DOHH2 (cell line): ENCODE results near the gene KLHL1.

ENCODE experiments used
- H3F3A ChIP-seq: fragments of 200-600 bp; sonication (generic), shearing (Covaris generic); 2 replicates; pipeline ENCODE4 v1.6.0; 2016; ENCODE audit warnings: antibody characterized with exemption, mild to moderate bottlenecking; ENCODE audit not compliant: control insufficient read depth, insufficient read depth
- H3K27ac ChIP-seq: fragments of 200-600 bp; sonication (generic); 2 replicates; pipeline ENCODE4 v1.5.1; 2014; ENCODE audit warnings: low read depth, mild to moderate bottlenecking, low read length, moderate library complexity
- H3K27me3 ChIP-seq: fragments of 200-600 bp; sonication (generic); 2 replicates; pipeline ENCODE4 v1.6.1; 2014; ENCODE audit warnings: mild to moderate bottlenecking, low read length, mixed read lengths; ENCODE audit not compliant: control insufficient read depth
- H3K36me3 ChIP-seq: fragments of 200-600 bp; sonication (generic); 2 replicates; pipeline ENCODE4 v1.6.1; 2014; ENCODE audit warnings: mild to moderate bottlenecking, low read length, moderate library complexity, mixed read lengths; ENCODE audit not compliant: control insufficient read depth
- H3K4me1 ChIP-seq: fragments of 200-600 bp; sonication (generic); 2 replicates; pipeline ENCODE4 v1.6.1; 2014; ENCODE audit warnings: mild to moderate bottlenecking, low read length, mixed read lengths; ENCODE audit not compliant: control insufficient read depth
- H3K4me2 ChIP-seq: fragments of 200-600 bp; sonication (generic); 2 replicates; pipeline ENCODE4 v1.6.0; 2014; ENCODE audit warnings: mild to moderate bottlenecking, low read length, moderate library complexity
- H3K4me3 ChIP-seq: fragments of 200-600 bp; sonication (generic); 2 replicates; pipeline ENCODE4 v1.5.1; 2014; ENCODE audit warnings: mild to moderate bottlenecking, low read length, mixed read lengths
- H3K79me2 ChIP-seq: fragments of 200-600 bp; sonication (generic); 2 replicates; pipeline ENCODE4 v1.6.1; 2014; ENCODE audit warnings: mild to moderate bottlenecking, low read length, mixed read lengths; ENCODE audit not compliant: control insufficient read depth
- H3K9me2 ChIP-seq: fragments of 200-600 bp; sonication (generic); replicated peaks from 2 replicates; pipeline ENCODE4 v1.6.1; 2014; ENCODE audit warnings: mild to moderate bottlenecking, low read length, mixed read lengths; ENCODE audit not compliant: control insufficient read depth
- H3K9me3 ChIP-seq: fragments of 200-600 bp; sonication (generic); 2 replicates; pipeline ENCODE4 v1.6.1; 2014; ENCODE audit warnings: antibody characterized with exemption, low read length, mixed read lengths; ENCODE audit not compliant: control insufficient read depth, insufficient read depth
- H4K20me1 ChIP-seq: fragments of 200-600 bp; sonication (generic); 2 replicates; pipeline ENCODE4 v1.6.0; 2014; ENCODE audit warnings: low read depth, mild to moderate bottlenecking, antibody characterized with exemption, low read length, moderate library complexity; ENCODE audit not compliant: control insufficient read depth, insufficient read depth
- CTCF ChIP-seq: fragments of 200-600 bp; sonication (generic); IDR thresholded peaks from one replicate; pipeline ENCODE4 v1.5.1; 2014; ENCODE audit warnings: antibody characterized with exemption, mild to moderate bottlenecking, low read depth, low read length; ENCODE audit not compliant: poor library complexity, severe bottlenecking
- EZH2phosphoT487 ChIP-seq: fragments of 200-600 bp; sonication (generic); IDR thresholded peaks from 2 replicates; pipeline ENCODE4 v1.6.1; 2017; ENCODE audit warnings: borderline replicate concordance, mild to moderate bottlenecking, antibody characterized with exemption, low read length, moderate library complexity, mixed read lengths

KLHL1 gene

GRCh38 chr13:69857183-69857821 lies 250.9 kb downstream of the KLHL1 start:
- Histone ChIP-seq H4K20me1 (no peaks in the 10 kb centered on the region), H3K79me2 (no peaks in the 10 kb centered on the region), H3K36me3 (no peaks in the 10 kb centered on the region), H3K4me3 (no peak overlapping the region), H3K27me3 (no peaks in the 10 kb centered on the region), H3K4me1 (no peaks in the 10 kb centered on the region), H3F3A (no peaks in the 10 kb centered on the region), H3K4me2 (no peak overlapping the region), H3K9me3 (no peaks in the 10 kb centered on the region), H3K27ac (no peak overlapping the region), H3K9me2 (no peaks in the 10 kb centered on the region)
- TF ChIP-seq CTCF (peak; percentile 67), EZH2phosphoT487 (no peak)

- H3K9me2 ChIP-seq = no peaks in the 10 kb centered on the region
- no peaks in the 10 kb centered on the region for H3K4me1 ChIP-seq
- H3K36me3 ChIP-seq = no peaks in the 10 kb centered on the region
- no peak overlapping the region for H3K4me3 ChIP-seq
- H4K20me1 ChIP-seq = no peaks in the 10 kb centered on the region
- no peak overlapping the region for H3K4me2 ChIP-seq
- H3K79me2 ChIP-seq = no peaks in the 10 kb centered on the region
- TF ChIP-seq EZH2phosphoT487 (no peak), CTCF (no peak)
- no peaks in the 10 kb centered on the region for H3K9me3 ChIP-seq
- no peaks in the 10 kb centered on the region for H3F3A ChIP-seq
- H3K27ac ChIP-seq = no peak overlapping the region
- no peaks in the 10 kb centered on the region for H3K27me3 ChIP-seq
These were observed 251.9 kb downstream of the KLHL1 start for GRCh38 chr13:69856331-69856730.

GRCh38 chr13:69828527-69828926 lies 279.7 kb downstream of the KLHL1 start:
- Histone ChIP-seq H3K27ac (no peak overlapping the region), H3K4me3 (no peak overlapping the region)

More at GRCh38 chr13:69828527-69828926, 279.7 kb downstream of the KLHL1 start:
- no peaks in the 10 kb centered on the region for H3F3A ChIP-seq
- no peaks in the 10 kb centered on the region for H3K9me3 ChIP-seq
- TF ChIP-seq EZH2phosphoT487 = no peak
- no peak for TF ChIP-seq CTCF
- no peaks in the 10 kb centered on the region for H3K27me3 ChIP-seq
- no peaks in the 10 kb centered on the region for H3K4me1 ChIP-seq
- no peaks in the 10 kb centered on the region for H4K20me1 ChIP-seq
- no peaks in the 10 kb centered on the region for H3K36me3 ChIP-seq
- no peak overlapping the region for H3K4me2 ChIP-seq
- H3K79me2 ChIP-seq = no peaks in the 10 kb centered on the region
- H3K9me2 ChIP-seq = no peaks in the 10 kb centered on the region
